ENCODE results near the gene CDCA3.

The CDCA3 gene

GRCh38 chr12:6820166-6820565, 30.9 kb downstream of the CDCA3 start:
- DNase-seq (ENCODE audit: low spot score) = no peak

- DNase-seq (ENCODE audit: low spot score) = no peak
Observed at GRCh38 chr12:6819106-6820030, 31.7 kb downstream of the CDCA3 start.

- no peak for DNase-seq (ENCODE audit: low spot score)
Observed at GRCh38 chr12:6818645-6819044, 32.4 kb downstream of the CDCA3 start.

GRCh38 chr12:6818222-6818621, 32.9 kb downstream of the CDCA3 start:
- DNase-seq (ENCODE audit: low spot score) = no peak

- no peak for DNase-seq (ENCODE audit: low spot score)
Observed at GRCh38 chr12:6817662-6818157, 33.4 kb downstream of the CDCA3 start.

GRCh38 chr12:6817098-6817497, 34.0 kb downstream of the CDCA3 start:
- no peak for DNase-seq (ENCODE audit: low spot score)

- DNase-seq (ENCODE audit: low spot score) = no peak
Observed at GRCh38 chr12:6816598-6816997, 34.5 kb downstream of the CDCA3 start.

GRCh38 chr12:6813363-6813762, 37.7 kb downstream of the CDCA3 start:
- no peak for DNase-seq (ENCODE audit: low spot score)

- no peak for DNase-seq (ENCODE audit: low spot score)
Observed at GRCh38 chr12:6810758-6811157, 40.3 kb downstream of the CDCA3 start.

GRCh38 chr12:6809056-6809455, 42.0 kb downstream of the CDCA3 start:
- no peak for DNase-seq (ENCODE audit: low spot score)

GRCh38 chr12:6807170-6807569, 43.9 kb downstream of the CDCA3 start:
- DNase-seq (ENCODE audit: low spot score) = no peak

- DNase-seq (ENCODE audit: low spot score) = no peak
Observed at GRCh38 chr12:6799147-6799546, 51.9 kb downstream of the CDCA3 start.

Measured in CD4-positive, alpha-beta T cell treated with Interleukin-6 at 100 ng/mL for 8 hours (primary cell).